HepG2 (cell line): Measurements from ENCODE around the gene MRPS7. TPM values are rescaled to one million over a fixed set of nuclear protein-coding genes. Genes with fewer than 3 reads are reported as not detected.
A peak's percentile ranks its signal among the peaks of the same experiment; 100 is the strongest.

Experiments
- ATAC-seq: fragments of 200-7000 bp; cut with Tn5 transposase; 3 replicates; pipeline ENCODE4 v1.9.1; 2020; ENCODE audit warnings: mild to moderate bottlenecking, moderate library complexity
- BruUV-seq: library from RNA; stranded (reverse); fragments of 400-500 nt; replicated peaks from 2 replicates; lab custom pipeline; 2021; lab: Mats Ljungman, UMichigan
- CTCF ChIA-PET: fragments of 300-600 bp; formaldehyde crosslinking; extraction: SDS; loops from one replicate; lab custom pipeline; 2021; ENCODE audit warnings: low total read pairs, inconsistent platforms, low intra/inter-chr PET ratio; lab: Yijun Ruan, JAX
- POLR2A ChIA-PET: fragments of 350-600 bp; sonication (Branson Sonifier 250); formaldehyde crosslinking; loops from one replicate; lab custom pipeline; 2020; ENCODE audit warnings: antibody characterized with exemption, inconsistent platforms; lab: Yijun Ruan, JAX
- DNase-seq: peaks from one replicate; pipeline ENCODE4 v3.0.0-alpha.2; 2015; ENCODE audit warnings: low spot score
- FAIRE-seq: peaks from 3 replicates; lab custom pipeline; 2011; peaks lifted over from hg19 to GRCh38; lab: Jason Lieb, UNC
- H2AFZ ChIP-seq: one replicate; pipeline ENCODE4 v1.6.1; 2011; ENCODE audit warnings: low read length, inconsistent platforms
- H3K27ac ChIP-seq: fragments of 300-600 bp; 3 replicates; pipeline ENCODE4 v1.8.0; 2011; ENCODE audit warnings: mixed run types, mild to moderate bottlenecking, mixed read lengths, low read length, inconsistent platforms; ENCODE audit not compliant: insufficient read depth; ENCODE audit errors: extremely low read length
- H3K27me3 ChIP-seq, 2 experiments: fragments of 200-600 bp in 1 of 2; 2 replicates in 1 of 2; 3 replicates in 1 of 2; pipeline versions ENCODE4 v1.6.0 to v1.8.0; 2011; ENCODE audit warnings: low read length in 2 of 2, mild to moderate bottlenecking in 2 of 2, moderate library complexity in 2 of 2, inconsistent platforms in 1 of 2; ENCODE audit not compliant: insufficient read depth in 2 of 2, control insufficient read depth in 1 of 2
- H3K36me3 ChIP-seq, 2 experiments: fragments of 200-600 bp in 1 of 2; replicated peaks in 1 of 2; 2 replicates in 1 of 2; 3 replicates in 1 of 2; pipeline versions ENCODE4 v1.5.1 to v1.8.0; 2011; ENCODE audit warnings: low read length in 2 of 2, inconsistent platforms in 1 of 2; ENCODE audit not compliant: insufficient read depth in 2 of 2, control insufficient read depth in 1 of 2
- H3K4me1 ChIP-seq: 2 replicates; pipeline ENCODE4 v1.5.1; 2012; ENCODE audit warnings: low read length, inconsistent platforms; ENCODE audit not compliant: insufficient read depth
- H3K4me2 ChIP-seq: 2 replicates; pipeline ENCODE4 v1.6.0; 2011; ENCODE audit warnings: low read depth, low read length, inconsistent platforms
- H3K4me3 ChIP-seq, 3 experiments: fragments of 200-600 bp in 1 of 3; sonication (generic), shearing (Covaris generic) in 1 of 3; replicated peaks in 1 of 3; 2 replicates each; pipeline ENCODE4 v1.5.1; 2011 to 2016; ENCODE audit warnings: low read length in 3 of 3, inconsistent platforms in 2 of 3, low read depth in 2 of 3, mild to moderate bottlenecking in 2 of 3, control low read depth in 1 of 3, mixed read lengths in 1 of 3; ENCODE audit not compliant: insufficient read depth in 1 of 3
- H3K79me2 ChIP-seq: one replicate; pipeline ENCODE4 v1.6.1; 2011; ENCODE audit warnings: low read length, inconsistent platforms; ENCODE audit not compliant: insufficient read depth
- H3K9ac ChIP-seq: 2 replicates; pipeline ENCODE4 v1.6.0; 2011; ENCODE audit warnings: mild to moderate bottlenecking, low read depth, low read length, inconsistent platforms; ENCODE audit not compliant: insufficient read depth
- H3K9me3 ChIP-seq: 2 replicates; pipeline ENCODE4 v1.5.1; 2012; ENCODE audit warnings: mild to moderate bottlenecking, low read length
- H4K20me1 ChIP-seq: 2 replicates; pipeline ENCODE4 v1.6.0; 2011; ENCODE audit warnings: inconsistent platforms, mild to moderate bottlenecking, low read length, moderate library complexity; ENCODE audit not compliant: insufficient read depth
- CAMTA2 ChIP-seq: sonication (generic); formaldehyde crosslinking; IDR thresholded peaks from 2 replicates; pipeline ENCODE4 v1.4.0; 2020; ENCODE audit warnings: mild to moderate bottlenecking, missing genetic modification reagents, borderline replicate concordance
- EEA1 ChIP-seq: sonication (generic); formaldehyde crosslinking; IDR thresholded peaks from 2 replicates; pipeline ENCODE4 v1.5.1; 2020; ENCODE audit warnings: mild to moderate bottlenecking, missing genetic modification reagents, borderline replicate concordance
- GZF1 ChIP-seq: sonication (generic); formaldehyde crosslinking; IDR thresholded peaks from 2 replicates; pipeline ENCODE4 v1.5.1; 2020; ENCODE audit warnings: mild to moderate bottlenecking, missing genetic modification reagents
- KLF12 ChIP-seq: sonication (generic); formaldehyde crosslinking; IDR thresholded peaks from 2 replicates; pipeline ENCODE4 v1.4.0; 2020; ENCODE audit warnings: missing genetic modification reagents, borderline replicate concordance
- LCORL ChIP-seq, 2 experiments: fragments of 450-650 bp in 1 of 2; sonication (generic) in 1 of 2; formaldehyde crosslinking in 1 of 2; IDR thresholded peaks; 2 replicates each; pipeline versions ENCODE4 v1.5.0 to v1.6.1; 2017 to 2020; ENCODE audit warnings: antibody characterized with exemption in 1 of 2, missing genetic modification reagents in 1 of 2
- RAD21 ChIP-seq: fragments of 450-650 bp; formaldehyde crosslinking; IDR thresholded peaks from 2 replicates; pipeline ENCODE4 v1.5.0; 2020; ENCODE audit warnings: mild to moderate bottlenecking
- SALL1 ChIP-seq: sonication (generic); formaldehyde crosslinking; IDR thresholded peaks from 2 replicates; pipeline ENCODE4 v1.8.0; 2022; ENCODE audit warnings: mild to moderate bottlenecking, missing genetic modification reagents
- SP1 ChIP-seq, 2 experiments: fragments of 450-650 bp in 1 of 2; sonication (generic) in 1 of 2; formaldehyde crosslinking in 1 of 2; IDR thresholded peaks; 2 replicates each; pipeline versions ENCODE4 v1.4.0 to v1.6.1; 2016 to 2020; ENCODE audit warnings: missing genetic modification reagents in 1 of 2
- THRA ChIP-seq: sonication (generic); formaldehyde crosslinking; IDR thresholded peaks from 2 replicates; pipeline ENCODE4 v1.4.0; 2020; ENCODE audit warnings: missing genetic modification reagents, borderline replicate concordance
- ZNF12 ChIP-seq: sonication (generic); formaldehyde crosslinking; IDR thresholded peaks from 2 replicates; pipeline ENCODE4 v1.5.0; 2020; ENCODE audit warnings: missing genetic modification reagents
- WGBS: methylation state at CpG from one replicate; pipeline ENCODE4 v1.1.6; 2017; ENCODE audit warnings: low lambda C conversion rate; 5-methylcytosine and 5-hydroxymethylcytosine counted together
- in situ Hi-C: cut with HindIII; loops from 2 replicates; pipeline ENCODE4 v1.10.0; 2017; ENCODE audit warnings: low pct_unique_long_range_greater_than_20kb; ENCODE audit not compliant: extremely low pct_ligation_motif_present
- intact Hi-C: fragments of 100-400 bp; cut with micrococcal nuclease; formaldehyde crosslinking; loops from one replicate; pipeline ENCODE4 v1.10.0; 2022; ENCODE audit not compliant: unreplicated experiment
- polyA plus RNA-seq, 8 experiments: library from polyadenylated mRNA; depleted of rRNA in 3 of 8; stranded (reverse) in 7 of 8; unstranded in 1 of 8; fragments of >200 nt; fragmentation: Illumina TruSeq in 4 of 8; extraction: Trizol in 4 of 8; gene quantifications; 2 replicates each; pipeline versions ENCODE4 v1.2.1 to v1.2.3, GENCODE V29; 2011 to 2016; ENCODE audit warnings: low read depth in 4 of 8, missing spikeins in 1 of 8, mixed read lengths in 1 of 8; ENCODE audit not compliant: insufficient read depth in 1 of 8
- total RNA-seq, 5 experiments: library from RNA; depleted of rRNA; stranded (reverse); fragments of >200 nt; fragmentation: Illumina TruSeq; extraction: Trizol; gene quantifications; 2 replicates each; pipeline ENCODE4 v1.2.3, GENCODE V29; 2016; ENCODE audit warnings: low read depth in 1 of 5
- TF ChIP-seq, protein P1 (sequence below), 2 experiments: fragments of 450-650 bp in 1 of 2; sonication (generic) in 1 of 2; formaldehyde crosslinking in 1 of 2; IDR thresholded peaks; 2 replicates each; pipeline versions ENCODE4 v1.6.1 to v1.8.0; 2016 to 2022; ENCODE audit warnings: antibody characterized with exemption in 1 of 2, mild to moderate bottlenecking in 1 of 2, missing genetic modification reagents in 1 of 2

Gene MRPS7
- total and polyA plus RNA-seq, 2 of the 13 experiments (the other 11 are each of a cell fraction or from before 2014, with no cell fraction given) = 97.0 to 162 TPM

GRCh38 chr17:75307957-75308731 lies 46.5 kb downstream of the MRPS7 start:
- no TSS peak for BruUV-seq
- intact Hi-C loops (no loop called here), in situ Hi-C loops (no loop called here)
- CTCF ChIA-PET = no interaction called here
- peaks cover 64% of the 10 kb centered on the region for H3K4me1 ChIP-seq
- no peaks in the 10 kb centered on the region for H3K36me3 ChIP-seq
- no peaks in the 10 kb centered on the region for H3K79me2 ChIP-seq
- peak overlapping the region; percentile 35 to 69 (median 48); a peak in 5 of 6 replicates for H3K4me3 ChIP-seq
- DNase-seq (no peak), FAIRE-seq (no peak), ATAC-seq (peak; percentile 2; the same call in 2 of the 3 replicates)
- peak overlapping the region; percentile 89 for H3K27ac ChIP-seq
- no peaks in the 10 kb centered on the region for H3K9me3 ChIP-seq
- peak overlapping the region; percentile 85 for H3K4me2 ChIP-seq
- peak overlapping the region; percentile 76 for H3K9ac ChIP-seq
- no peaks in the 10 kb centered on the region for H4K20me1 ChIP-seq
- peak overlapping the region; percentile 38 for H2AFZ ChIP-seq
- no peaks in the 10 kb centered on the region for H3K27me3 ChIP-seq
- 54% methylated on average over 13 of the region's 13 CpGs for WGBS
- POLR2A ChIA-PET = interaction anchor here (0.7 to 4.3 kb wide), 15 partner anchors 9 to 272 kb away, joined by 3 to 39 read pairs (median 7); partner anchors contain the start of genes GGA3, GRB2, MIF4GD and MRPS7
- TF ChIP-seq GZF1 (CRISPR knock-in tag) (no peak), RAD21 (peak; percentile 7; the same call in 1 of the 2 replicates), THRA (CRISPR knock-in tag) (no peak), LCORL (IDR thresholded peaks at IDR 0.05) (no peak), LCORL (CRISPR knock-in tag; IDR thresholded peaks at IDR 0.05) (0 out of 2 replicates have a peak, but pooled peaks have one; percentile 7), SALL1 (CRISPR knock-in tag) (peak; percentile 26; the same call in 1 of the 2 replicates), KLF12 (0 out of 2 replicates have a peak, but pooled peaks have one; percentile 22), CAMTA2 (CRISPR knock-in tag) (no peak), EEA1 (CRISPR knock-in tag) (no peak), SP1 (IDR thresholded peaks at IDR 0.05) (no peak), SP1 (CRISPR knock-in tag; IDR thresholded peaks at IDR 0.05) (no peak), ZNF12 (0 out of 2 replicates have a peak, but pooled peaks have one; percentile 12)
- TF ChIP-seq, protein P1, sequence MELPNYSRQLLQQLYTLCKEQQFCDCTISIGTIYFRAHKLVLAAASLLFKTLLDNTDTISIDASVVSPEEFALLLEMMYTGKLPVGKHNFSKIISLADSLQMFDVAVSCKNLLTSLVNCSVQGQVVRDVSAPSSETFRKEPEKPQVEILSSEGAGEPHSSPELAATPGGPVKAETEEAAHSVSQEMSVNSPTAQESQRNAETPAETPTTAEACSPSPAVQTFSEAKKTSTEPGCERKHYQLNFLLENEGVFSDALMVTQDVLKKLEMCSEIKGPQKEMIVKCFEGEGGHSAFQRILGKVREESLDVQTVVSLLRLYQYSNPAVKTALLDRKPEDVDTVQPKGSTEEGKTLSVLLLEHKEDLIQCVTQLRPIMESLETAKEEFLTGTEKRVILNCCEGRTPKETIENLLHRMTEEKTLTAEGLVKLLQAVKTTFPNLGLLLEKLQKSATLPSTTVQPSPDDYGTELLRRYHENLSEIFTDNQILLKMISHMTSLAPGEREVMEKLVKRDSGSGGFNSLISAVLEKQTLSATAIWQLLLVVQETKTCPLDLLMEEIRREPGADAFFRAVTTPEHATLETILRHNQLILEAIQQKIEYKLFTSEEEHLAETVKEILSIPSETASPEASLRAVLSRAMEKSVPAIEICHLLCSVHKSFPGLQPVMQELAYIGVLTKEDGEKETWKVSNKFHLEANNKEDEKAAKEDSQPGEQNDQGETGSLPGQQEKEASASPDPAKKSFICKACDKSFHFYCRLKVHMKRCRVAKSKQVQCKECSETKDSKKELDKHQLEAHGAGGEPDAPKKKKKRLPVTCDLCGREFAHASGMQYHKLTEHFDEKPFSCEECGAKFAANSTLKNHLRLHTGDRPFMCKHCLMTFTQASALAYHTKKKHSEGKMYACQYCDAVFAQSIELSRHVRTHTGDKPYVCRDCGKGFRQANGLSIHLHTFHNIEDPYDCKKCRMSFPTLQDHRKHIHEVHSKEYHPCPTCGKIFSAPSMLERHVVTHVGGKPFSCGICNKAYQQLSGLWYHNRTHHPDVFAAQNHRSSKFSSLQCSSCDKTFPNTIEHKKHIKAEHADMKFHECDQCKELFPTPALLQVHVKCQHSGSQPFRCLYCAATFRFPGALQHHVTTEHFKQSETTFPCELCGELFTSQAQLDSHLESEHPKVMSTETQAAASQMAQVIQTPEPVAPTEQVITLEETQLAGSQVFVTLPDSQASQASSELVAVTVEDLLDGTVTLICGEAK (IDR thresholded peaks at IDR 0.05) = no peak
- TF ChIP-seq, protein P1 (CRISPR knock-in tag; IDR thresholded peaks at IDR 0.05) = 0 out of 2 replicates have a peak, but pooled peaks have one; percentile 12
